ENCODE results near the gene CSKMT.
"Not testable (repeated sequence)": the region's sequence is repeated elsewhere in the genome, so short reads cannot be mapped to it uniquely, and the experiment has no call there.

CSKMT gene

DNA sequence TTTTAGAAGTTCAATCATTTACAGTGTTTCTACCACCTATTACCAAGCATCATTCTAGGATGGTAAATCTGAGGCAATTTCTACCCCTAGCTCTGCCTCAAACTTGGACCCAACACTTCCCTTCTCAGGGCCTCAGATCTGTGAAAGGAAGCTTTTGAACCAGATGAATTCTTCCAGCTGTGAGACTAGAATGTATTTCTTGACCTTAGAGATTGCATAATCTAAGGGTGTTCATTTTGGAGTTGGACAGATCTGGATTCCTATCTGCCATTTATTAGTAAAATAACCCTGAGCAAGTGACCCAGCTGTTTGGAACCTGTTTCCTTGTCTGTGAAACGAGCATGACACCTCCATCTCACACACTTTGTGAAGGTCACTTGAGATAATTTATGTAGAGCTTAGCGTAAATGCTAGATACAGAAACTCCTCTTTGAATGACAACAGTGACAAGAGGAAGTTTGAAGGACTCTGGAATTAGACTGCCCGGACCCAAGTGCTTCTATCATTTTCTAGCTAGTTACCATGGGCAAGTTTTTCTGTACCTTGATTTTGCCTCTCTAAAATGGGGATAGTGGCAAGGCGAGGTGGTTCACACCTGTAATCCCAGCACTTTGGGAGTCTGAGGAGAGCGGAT lies 8.2 kb upstream of the CSKMT start:
- DNase-seq (ENCODE audit: low spot score) = no peak

DNA sequence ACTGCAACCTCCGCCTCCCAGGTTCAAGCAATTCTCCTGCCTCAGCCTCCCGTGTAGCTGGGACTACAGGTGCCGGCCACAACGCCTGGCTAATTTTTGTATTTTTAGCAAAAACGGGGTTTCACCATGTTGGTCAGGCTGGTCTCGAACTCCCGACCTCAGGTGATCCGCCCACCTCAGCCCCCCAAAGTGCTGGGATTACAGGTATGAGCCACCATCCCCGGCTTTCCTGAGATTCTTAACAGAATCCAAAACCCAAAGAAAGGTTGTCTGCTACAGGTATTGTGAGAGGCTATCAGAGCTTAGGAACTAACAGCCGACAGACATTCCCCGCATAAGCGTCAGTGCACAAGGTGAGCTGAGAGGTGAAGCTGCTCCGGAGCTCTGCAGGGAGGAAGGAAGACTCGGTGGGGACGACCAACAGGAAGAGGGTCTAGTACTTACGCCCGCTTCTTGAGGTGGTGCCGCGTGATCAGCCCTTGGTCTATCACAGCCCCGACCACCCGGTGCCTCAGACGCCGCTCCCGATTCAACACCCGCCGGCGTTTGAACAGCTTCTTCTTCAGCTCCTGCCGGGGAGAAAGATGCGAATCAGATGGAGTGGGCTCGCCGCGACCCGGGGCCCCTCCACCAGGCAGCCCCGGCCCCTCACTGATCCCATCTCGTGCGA lies 572 bp upstream of the CSKMT start:
- no peak for DNase-seq (ENCODE audit: low spot score)

DNA sequence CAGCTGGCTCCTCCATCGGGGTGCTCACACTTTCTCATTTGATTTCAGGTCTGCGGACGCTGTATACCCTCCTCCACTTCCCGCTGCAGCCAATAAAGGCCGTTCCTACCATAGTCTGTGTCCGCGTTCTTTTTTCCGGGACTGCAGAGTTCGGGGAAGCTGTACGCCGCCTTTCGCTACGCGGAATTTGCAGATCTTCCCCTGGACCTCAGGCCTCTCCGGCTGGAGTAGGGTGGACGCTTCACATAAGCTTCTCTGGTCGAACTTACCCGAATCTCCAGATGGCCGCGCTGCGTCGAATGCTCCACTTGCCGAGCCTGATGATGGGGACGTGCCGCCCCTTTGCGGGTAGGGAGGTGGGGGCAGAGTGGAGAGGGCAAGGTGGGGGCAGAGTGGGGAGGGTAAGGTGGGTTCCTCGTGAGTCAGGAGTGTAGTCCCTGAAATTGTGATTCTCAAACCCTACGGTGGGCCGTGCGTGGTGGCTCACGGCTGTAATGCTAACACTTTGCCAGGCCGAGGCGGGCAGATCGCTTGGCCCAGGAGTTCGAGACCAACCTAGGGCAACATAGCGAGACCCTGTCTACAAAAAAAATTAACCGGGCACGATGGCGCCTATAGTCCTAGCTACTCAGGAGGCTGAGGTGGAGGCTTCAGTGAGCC lies 617 bp downstream of the CSKMT start:
- no peak for DNase-seq (ENCODE audit: low spot score)

DNA sequence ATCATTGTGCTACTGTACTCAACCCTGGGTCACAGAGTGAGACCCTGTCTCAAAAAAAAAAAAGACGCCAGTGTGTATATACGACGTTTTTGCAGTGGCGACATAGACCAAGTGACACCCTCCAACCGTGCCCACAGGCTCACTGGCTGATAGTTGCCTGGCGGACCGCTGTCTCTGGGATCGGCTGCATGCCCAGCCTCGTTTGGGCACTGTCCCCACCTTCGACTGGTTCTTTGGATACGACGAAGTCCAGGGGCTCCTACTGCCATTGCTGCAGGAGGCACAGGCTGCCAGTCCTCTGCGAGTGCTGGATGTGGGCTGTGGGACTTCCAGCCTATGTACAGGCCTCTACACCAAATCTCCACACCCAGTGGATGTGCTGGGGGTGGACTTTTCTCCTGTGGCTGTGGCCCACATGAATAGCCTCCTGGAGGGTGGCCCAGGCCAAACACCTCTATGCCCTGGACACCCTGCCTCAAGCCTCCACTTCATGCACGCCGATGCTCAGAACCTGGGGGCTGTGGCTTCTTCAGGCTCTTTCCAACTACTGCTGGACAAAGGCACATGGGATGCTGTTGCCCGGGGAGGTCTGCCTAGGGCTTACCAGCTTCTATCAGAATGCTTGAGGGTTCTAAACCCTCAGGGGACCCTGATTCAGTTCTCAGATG lies 1.3 kb downstream of the CSKMT start:
- no peak for DNase-seq (ENCODE audit: low spot score)

DNA sequence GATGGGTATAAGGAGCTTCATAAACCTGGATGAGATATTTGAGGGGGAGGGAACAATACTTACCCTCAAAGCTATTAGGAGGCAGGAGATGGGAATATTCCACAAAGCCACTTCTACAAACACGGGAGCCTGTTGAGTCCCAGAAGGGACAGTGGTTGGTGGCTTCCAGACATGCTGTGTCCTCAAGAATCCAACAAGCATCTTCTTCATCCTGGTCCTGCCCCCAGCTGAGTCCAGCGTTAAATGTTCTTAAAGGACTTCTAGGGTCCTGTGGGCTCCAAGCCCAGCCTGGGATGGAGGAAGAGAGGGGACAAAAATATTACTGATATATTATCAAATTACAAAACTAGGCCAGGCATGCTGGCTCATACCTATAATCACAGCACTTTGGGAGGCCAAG lies 2.3 kb downstream of the CSKMT start:
- DNase-seq (ENCODE audit: low spot score) = no peak

DNA sequence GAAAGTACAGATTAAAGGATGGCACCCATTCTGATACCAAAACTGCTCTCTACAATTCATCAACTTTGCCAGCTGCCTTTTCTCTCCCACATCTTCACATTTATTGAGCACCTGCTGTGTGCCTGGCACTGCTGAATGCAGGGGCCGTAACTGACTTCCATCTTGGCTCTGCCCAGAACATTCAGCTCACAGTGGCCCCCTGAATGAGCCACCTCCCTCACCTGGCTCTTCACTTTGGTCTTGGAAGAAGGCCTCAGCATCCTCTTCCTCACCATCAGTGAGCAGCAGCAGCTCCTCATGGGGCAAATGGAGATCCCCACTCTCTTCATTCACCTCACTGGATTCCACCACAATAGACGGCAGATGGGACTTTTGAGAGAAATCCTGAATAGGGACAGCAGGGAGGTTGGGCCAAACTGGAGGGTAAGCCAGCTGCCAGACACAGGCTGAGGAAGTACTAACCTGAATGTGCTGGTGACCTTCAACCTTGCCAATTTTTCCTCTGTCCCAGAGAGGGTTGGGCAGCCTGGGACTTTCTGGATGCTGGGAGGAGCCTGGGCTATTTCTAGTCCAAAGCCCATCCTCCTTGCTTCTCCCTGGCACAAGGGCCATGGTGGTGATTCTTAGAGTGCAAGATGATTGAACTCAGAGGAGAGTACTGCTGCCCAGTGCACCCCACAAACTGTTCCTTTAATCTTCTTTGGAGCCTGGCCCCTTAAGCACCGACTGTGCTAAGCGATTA lies 4.5 kb downstream of the CSKMT start:
- no peak for DNase-seq (ENCODE audit: low spot score)

DNA sequence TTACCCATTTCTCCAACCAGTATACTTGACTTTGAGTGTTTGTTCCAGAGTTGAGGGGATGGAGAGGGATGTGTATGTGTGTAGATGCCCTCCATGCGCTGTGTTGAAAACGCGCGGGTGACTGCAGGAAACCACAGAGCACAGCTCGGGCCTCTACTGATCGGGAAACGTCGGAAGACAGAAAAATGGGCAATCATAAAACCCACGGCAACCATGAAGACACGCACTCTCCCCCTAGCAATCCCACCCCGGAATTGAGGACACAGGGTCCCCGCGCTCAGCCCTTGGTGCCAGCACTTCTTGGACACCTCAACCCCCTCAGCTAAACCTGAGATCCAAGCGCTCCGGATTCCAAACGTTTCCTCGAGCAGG lies 6.1 kb downstream of the CSKMT start:
- no peak for DNase-seq (ENCODE audit: low spot score)

DNA sequence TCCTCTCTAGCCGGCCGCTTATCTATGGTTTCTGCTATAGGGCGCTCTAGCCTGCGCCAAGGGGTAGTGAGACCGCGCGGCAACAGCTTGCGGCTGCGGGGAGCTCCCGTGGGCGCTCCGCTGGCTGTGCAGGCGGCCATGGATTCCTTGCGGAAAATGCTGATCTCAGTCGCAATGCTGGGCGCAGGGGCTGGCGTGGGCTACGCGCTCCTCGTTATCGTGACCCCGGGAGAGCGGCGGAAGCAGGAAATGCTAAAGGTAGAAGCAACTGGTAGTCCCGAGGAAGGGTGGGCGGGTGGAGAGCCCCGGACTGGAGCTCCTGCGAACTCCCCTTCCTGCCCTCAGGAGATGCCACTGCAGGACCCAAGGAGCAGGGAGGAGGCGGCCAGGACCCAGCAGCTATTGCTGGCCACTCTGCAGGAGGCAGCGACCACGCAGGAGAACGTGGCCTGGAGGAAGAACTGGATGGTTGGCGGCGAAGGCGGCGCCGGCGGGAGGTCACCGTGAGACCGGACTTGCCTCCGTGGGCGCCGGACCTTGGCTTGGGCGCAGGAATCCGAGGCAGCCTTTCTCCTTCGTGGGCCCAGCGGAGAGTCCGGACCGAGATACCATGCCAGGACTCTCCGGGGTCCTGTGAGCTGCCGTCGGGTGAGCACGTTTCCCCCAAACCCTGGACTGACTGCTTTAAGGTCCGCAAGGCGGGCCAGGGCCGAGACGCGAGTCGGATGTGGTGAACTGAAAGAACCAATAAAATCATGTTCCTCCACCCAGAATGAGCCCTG lies 6.7 kb downstream of the CSKMT start, which contains the start of the genes LBHD1 and UQCC3:
TSS of gene LBHD1 (minus strand) at position 660 of the 782 bp plus-strand sequence. CDS start 2,236 bp downstream, outside the sequence.
TSS of gene UQCC3 (plus strand) at position 66 of the 782 bp plus-strand sequence. CDS start at position 139, 73 bp downstream.
- peak; percentile 87 for DNase-seq (ENCODE audit: low spot score)

DNA sequence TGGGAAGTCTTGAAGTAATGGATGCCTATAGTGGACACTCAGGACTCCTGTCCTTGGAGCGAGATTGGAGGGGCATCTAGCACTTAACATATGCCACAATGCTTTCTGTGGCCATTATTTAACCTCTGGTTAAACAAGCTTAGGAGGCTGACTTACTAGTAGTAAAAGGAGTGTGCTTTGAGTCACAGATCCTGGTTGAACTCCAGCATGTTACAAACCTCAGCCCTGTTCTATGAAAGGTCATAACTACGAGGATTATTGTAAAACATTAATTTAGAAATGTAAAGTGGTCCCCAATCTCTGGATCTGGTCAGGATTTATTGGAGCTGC lies 8.0 kb downstream of the CSKMT start:
- no peak for DNase-seq (ENCODE audit: low spot score)

DNA sequence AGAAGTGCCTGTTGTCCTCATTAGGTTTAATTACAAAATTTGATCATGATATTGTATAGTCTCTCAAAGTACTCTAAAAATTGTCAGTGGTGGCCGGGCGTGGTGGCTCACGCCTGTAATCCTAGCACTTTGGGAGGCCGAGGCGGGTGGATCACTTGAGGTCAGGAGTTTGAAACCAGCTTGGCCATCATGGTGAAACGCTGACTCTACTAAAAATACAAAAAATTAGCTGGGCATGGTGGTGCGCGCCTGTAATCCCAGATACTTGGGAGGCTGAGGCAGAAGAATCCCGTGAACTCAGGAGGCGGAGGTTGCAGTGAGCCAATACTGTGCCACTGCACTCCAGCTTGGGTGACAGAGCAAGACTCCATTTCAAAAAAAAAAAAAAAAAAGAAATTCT lies 10.3 kb downstream of the CSKMT start:
- DNase-seq (ENCODE audit: low spot score) = not testable (repeated sequence)

DNA sequence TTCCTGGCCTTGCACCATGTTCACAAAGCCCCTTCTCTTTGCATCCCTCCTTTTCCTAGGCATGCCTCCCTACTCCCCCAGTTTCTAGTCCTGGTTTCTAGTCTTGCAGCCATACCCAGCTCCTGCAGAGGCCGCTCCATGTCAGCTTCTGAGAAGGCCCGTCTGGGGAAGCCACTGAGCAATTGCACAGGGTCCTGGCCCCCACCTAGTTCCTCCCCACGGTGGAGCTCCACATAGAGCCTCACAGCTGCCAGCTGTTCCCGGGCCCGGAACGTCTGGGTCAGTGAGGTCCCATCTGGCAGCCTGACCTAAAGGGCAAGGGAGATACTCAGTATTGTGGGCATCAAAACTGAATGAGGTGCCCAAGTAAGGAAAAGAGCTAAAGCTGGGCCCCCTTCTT lies 11.6 kb downstream of the CSKMT start:
- no peak for DNase-seq (ENCODE audit: low spot score)

DNA sequence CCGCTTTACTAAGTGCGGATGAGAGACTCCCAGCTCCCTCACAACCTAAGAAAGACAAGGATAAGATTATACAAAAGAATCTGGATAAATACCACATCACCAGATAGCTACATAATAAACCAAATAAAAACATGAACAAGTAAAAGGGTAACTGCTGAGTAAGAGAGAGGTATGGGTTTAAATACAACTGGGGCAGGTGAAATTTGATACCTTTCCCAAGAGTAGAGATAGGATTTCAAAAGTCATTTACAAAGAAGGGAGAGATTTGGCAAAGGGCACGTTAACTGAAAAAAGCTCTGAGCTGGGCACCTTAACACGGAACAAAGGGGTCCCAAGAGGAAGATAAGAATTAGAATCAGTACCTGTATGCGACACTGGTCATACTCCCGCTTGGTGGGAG lies 12.0 kb downstream of the CSKMT start:
- no peak for DNase-seq (ENCODE audit: low spot score)

DNA sequence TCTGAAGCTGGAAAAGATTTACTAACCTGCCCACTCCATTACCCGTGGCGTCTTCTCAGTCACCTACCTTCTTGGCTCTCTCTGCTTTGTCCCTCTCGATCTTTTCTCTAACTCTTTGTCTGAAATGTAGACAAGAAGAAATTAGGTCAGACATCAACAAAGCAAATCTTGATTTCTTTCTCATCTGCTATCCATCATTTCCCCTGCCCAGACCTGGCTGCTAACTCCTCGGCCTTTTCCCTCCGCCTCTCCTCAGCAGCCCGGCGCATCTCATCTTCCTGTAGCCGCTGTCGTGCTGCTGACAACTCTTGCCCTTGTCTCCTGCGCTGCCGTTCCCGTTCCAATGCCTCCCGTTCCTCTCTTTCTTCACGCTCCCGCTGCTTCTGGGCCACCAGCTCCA lies 12.6 kb downstream of the CSKMT start:
- DNase-seq (ENCODE audit: low spot score) = no peak

DNA sequence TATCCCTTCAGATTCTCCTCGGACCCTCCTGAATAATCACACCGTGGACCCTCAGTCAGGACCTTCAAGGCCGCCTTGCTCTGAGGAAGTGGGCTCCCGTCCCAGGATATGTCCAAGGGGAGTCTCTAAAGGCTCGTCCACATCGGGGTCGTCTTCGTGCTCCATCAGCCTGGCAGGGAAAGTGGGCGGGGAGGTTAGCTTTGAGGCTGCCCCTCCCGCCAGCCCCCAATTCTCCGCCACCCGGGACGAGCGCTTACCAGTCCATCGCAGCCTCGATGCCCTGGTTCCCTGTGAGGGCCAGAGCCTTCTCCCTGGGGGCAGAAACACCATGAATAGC lies 13.3 kb downstream of the CSKMT start:
- no peak for DNase-seq (ENCODE audit: low spot score)

DNA sequence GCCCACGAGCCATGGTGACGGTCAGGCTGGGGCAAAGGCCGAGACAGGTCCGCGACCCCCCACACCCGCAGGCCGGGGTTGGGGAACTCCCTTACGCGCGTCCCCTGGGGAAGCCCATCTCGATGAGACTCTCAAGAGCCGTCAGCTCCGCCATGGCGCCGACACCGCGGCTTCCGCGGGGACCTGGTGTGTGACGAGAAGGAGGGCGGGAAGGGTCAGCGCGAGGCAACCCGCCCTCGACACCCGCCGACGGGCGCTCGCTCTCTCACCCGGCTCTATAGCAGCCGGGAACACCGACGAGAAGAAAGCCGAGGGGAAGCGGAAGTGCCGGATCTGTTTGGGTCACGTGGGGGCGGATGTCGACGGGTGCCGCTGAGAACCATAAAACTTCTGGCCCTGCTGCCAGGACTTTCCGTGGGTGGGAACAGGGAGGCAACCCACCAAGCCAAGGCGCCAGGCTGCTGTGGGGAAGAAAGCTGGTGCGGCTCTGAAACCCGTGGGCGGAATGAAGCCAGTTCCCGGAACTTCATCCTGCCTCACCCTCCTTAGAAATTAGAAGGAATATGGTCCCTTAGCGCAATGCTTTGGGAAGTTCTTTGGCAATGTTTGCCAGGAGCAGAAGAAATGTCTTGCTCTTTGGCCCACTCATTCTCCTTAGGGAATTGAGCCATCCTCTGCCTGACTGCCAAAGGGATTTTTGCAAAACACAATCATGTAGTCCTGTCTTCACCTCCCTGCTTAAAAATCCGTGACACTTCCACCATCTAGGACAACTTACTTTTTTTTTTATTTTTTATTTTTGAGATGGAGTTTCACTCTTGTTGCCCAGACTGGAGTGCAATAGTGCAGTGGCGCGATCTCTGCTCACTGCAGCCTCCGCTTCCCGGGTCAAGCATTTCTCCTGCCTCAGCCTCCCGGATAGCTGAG lies 13.9 kb downstream of the CSKMT start, which contains the start of gene UBXN1:
TSS of gene UBXN1 (minus strand) at position 304 of the 927 bp plus-strand sequence. CDS start at position 154, 150 bp downstream.
- DNase-seq (ENCODE audit: low spot score) = peak; percentile 89

DNA sequence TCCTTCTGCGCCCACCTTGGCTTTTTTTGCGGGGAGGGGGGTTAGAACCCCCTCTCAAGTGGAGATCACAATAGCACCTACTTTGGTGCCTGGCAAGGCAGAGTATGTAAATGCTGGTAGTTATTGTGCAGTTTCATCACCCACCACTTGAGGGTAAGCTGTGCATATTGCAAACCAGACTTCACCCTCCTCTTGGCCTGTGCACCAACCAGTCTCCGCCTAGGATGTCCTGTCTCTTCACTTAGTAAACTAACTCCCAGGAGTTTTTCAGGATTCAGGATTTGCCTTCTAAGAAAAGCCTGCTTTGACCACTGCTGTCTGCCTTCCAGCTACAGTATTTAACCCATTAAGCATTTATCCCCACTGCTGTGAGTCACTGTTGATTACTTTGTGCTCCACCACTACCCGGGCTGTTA lies 15.7 kb downstream of the CSKMT start:
- no peak for DNase-seq (ENCODE audit: low spot score)

DNA sequence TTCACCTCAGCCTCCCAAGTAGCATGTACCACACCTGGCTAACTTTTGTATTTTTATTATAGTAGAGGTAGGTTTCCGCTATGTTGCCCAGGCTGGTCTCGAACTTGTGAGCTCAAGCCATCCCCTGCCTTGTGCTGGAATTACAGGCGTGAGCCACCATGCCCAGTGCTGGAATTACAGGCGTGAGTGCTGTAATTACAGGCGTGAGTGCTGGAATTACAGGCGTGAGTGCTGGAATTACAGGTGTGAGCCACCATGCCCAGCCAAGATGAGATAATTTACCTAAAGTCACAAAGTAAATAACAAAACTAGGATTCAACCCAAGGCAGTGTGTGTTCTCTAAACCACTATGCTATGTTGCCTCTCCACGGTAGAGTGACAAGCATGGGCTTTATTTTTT lies 17.4 kb downstream of the CSKMT start:
- DNase-seq (ENCODE audit: low spot score) = no peak

DNA sequence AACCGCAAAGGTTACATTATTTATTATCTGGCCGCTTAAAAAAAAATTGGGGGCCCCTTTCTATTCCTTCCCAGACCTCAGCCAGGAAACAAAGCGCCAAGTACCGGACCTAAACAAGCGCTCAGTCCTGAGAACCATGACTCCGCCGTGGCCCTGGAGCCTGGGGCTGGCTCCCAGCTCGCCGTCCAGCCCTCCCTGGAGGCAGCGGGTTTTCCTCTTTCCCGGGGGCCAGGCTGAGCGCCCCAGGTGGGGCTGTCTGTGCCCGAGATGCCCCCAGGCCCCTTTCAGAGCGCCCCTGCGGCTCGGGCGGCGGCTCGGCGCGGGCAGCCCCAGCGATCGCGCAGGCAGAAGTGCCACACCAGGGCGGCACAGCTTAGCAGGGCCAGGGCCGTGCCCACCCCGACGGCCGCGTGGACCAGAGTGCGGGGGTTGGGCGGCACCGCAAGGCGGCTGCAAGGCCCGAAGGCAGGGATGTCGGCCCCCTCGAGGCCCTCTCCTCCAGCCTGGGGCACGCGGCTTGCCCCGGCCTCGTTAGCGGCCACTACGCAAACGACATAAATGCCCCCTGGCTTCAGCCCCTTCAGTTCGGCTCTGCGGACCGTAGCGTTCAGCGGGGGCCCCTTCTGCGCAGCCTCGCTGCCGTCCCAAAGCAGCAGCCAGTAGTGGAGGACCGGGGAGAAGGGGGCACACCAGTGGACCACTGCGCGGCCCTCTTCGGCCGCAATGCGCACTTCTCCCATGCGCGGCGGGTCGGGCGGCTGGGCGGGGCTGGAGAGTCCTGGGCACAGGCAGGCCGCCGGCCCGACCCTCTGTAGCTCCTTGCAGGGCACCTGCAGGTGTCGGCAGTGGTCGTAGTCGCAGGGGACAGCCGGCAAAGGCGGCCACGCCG lies 22.6 kb downstream of the CSKMT start:
- DNase-seq (ENCODE audit: low spot score) = no peak

DNA sequence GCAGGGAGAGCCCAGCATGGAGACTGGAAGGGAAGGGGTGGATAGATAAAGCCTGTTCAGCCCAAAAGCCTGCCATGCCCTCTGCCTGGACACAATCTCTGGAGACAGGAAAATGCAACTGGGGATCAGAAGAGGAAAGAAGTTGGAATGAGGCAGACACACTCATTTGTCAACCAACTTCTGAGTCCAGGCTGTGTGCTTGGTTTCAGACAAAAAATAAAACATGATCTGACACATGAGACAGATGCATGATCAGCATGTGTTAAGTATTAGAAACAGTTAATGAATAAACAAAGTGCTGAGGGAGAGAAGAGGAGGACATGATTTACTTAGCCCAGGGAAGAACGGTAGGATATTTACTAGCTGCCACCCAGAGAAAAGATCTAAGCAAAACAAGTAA lies 23.4 kb downstream of the CSKMT start:
- DNase-seq (ENCODE audit: low spot score) = no peak

Data from putamen (tissue), 1 donor.